Choroid plexus epithelial cell (primary cell): Measurements from ENCODE around the gene UAP1L1.

Source experiments
- DNase-seq: peaks from one replicate; pipeline ENCODE4 v3.0.0-alpha.2; 2010; ENCODE audit warnings: low read depth
- H3K4me3 ChIP-seq: 2 replicates; pipeline ENCODE4 v1.5.1; 2011; ENCODE audit warnings: low read depth, mild to moderate bottlenecking, control low read depth, low read length, moderate library complexity
- TF ChIP-seq, protein P1 (sequence below): conservative IDR thresholded peaks from 2 replicates; pipeline ENCODE4 v1.5.1; 2011; ENCODE audit warnings: low read depth, mild to moderate bottlenecking, control low read depth, inconsistent platforms, low read length, moderate library complexity

The UAP1L1 gene

GRCh38 chr9:137079401-137079787, 2.1 kb downstream of the UAP1L1 start:
- no peak overlapping the region for H3K4me3 ChIP-seq
- no peak for DNase-seq
- TF ChIP-seq, protein P1, sequence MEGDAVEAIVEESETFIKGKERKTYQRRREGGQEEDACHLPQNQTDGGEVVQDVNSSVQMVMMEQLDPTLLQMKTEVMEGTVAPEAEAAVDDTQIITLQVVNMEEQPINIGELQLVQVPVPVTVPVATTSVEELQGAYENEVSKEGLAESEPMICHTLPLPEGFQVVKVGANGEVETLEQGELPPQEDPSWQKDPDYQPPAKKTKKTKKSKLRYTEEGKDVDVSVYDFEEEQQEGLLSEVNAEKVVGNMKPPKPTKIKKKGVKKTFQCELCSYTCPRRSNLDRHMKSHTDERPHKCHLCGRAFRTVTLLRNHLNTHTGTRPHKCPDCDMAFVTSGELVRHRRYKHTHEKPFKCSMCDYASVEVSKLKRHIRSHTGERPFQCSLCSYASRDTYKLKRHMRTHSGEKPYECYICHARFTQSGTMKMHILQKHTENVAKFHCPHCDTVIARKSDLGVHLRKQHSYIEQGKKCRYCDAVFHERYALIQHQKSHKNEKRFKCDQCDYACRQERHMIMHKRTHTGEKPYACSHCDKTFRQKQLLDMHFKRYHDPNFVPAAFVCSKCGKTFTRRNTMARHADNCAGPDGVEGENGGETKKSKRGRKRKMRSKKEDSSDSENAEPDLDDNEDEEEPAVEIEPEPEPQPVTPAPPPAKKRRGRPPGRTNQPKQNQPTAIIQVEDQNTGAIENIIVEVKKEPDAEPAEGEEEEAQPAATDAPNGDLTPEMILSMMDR: no peak

DNA sequence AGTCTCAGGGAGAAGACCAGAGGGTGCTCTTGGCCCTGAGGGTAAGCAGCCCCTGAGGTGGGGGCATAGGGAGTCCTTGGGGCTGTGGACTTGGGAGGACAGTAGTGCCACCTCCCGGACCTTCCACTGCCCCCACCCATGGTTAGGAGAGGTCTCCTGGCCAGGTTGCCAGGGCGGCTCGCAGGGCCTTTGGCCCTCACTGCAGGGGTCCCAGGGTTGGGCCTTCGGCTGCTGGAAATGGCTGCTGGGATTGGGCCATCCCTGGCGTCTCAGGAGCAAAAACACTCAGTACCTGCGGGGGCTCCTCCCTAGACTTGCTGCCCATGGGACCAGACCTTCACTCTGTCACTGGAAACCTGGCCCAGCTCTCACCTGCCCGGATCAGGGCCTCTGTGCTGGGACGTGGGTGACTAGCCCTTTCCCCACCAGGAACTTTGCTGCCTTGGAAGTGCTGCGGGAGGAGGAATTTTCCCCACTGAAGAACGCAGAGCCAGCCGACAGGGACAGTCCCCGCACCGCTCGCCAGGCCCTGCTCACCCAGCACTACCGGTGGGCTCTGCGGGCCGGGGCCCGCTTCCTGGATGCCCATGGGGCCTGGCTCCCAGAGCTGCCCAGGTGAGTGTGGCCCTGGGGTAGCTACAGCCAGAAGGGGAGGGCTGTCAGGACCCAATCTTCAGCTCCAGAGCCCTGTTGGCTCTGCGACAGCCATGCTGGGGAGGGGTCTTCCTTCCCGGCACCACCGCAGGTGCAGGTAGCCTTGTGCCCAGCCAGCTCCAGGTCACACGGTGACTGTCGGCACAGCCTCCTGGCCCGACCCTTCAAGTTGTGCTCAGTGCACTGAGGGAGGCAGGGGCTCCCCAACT, 3.2 kb downstream of the UAP1L1 start:
- no peak for DNase-seq
- TF ChIP-seq, protein P1: no peak
- H3K4me3 ChIP-seq: no peak overlapping the region

DNA sequence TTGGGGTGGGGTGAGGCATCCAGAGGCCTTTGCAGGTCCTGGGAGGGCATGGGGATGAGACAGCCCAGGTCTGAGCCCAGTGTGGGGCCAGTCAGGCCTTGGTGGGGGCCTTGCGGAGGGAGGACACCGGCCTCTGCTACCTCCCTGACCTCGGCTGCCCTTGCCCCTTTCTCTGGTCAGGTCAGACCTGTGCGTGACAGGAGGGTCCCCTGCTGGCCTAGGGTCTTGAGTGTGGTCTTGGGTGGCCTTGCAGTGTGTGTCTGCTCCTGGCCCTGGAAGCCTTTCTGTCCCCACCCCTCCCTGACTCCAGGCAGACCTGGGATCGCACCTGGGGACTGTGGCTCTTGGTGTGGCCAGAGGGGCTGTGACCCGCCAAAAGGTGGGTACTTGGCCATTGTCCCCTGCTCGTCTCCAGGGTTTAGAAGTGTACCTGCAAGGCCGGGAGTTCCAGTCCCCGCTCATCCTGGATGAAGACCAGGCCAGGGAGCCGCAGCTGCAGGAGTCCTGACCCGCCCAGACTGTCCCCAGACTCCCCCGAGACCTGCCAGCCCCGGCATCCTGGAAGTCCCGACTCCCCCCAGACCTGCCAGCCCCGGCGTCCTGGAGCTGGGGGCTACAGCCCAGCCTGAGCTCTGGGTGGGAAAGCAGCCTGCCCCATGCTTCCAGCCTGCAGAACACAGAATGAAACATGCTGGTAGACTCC, 5.1 kb downstream of the UAP1L1 start:
- DNase-seq: no peak
- no peak overlapping the region for H3K4me3 ChIP-seq
- TF ChIP-seq, protein P1: no peak

DNA sequence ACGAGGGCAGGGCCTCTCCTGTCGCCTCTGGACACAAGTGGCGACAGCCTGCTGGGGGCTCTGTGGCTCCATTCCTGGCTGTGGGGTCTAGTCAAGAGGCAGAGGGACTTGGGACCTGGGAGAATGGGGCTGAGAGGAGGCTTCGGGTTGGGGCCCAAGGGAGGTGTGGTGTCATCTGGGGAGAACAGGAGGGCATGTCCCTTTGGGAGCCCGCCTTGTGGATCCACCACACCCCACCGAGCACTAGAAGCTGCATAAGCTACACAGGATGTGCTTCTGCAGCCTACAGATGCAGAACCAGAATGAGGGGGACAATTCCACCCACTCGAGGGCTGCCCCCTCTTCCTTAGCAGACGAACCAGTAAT, 5.6 kb downstream of the UAP1L1 start:
- DNase-seq: no peak
- TF ChIP-seq, protein P1: no peak
- H3K4me3 ChIP-seq: no peak overlapping the region

DNA sequence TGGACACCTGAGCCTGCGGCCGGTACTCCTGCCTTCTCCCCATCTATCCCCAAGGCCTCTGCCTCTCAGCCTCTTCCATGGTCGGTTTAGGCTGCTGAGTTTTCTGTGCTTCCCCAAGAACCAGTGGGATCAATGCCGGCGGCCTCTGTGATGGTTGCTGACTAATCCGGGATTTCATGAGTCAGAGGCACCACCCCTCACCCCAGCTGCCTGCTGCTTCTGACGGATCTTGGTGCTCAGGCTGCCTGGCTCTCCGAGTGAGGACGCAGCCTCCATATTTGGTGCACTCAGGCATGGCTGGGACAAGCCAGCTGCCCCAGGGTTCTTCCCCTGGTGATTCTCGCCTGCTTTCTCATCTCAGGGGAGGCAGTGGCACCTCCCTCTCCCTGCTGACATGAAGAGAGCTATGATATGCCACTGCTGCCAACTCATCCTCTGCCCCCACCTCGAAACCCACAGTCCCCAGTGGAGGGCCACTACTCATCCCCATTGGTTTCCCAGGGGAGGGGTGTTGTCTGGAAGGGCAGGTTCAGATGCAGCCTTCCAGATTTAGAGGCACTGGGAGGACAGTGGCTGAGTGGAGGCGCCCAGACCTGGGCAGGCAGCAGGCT, 6.2 kb downstream of the UAP1L1 start:
- DNase-seq: peak; percentile 95
- TF ChIP-seq, protein P1: no peak
- H3K4me3 ChIP-seq: no peak overlapping the region

DNA sequence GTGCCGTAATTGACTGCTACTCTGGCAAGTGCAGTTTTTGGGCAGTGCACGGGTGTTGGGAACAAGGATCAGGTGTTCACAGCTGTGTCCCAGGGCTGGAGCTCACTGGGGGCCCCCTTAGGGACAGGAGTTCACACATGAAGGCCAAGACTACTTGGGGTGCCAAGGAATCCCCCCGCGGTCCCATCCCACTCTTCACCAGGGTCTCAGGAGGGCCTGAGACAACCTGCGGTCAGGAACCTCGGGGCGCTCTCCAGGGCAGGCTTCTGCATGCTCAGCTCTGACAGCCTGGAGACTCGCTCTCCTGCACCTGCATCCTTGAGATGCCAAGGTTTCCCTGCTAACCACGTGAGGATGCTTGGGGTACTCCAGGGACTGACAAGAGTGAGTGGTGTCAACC, 7.2 kb downstream of the UAP1L1 start:
- no peak overlapping the region for H3K4me3 ChIP-seq
- TF ChIP-seq, protein P1: no peak
- no peak for DNase-seq
